Stimulated activated CD4-positive, alpha-beta T cell treated with anti-CD3 and anti-CD28 coated beads, Interleukin-12 subunit alpha, Interleukin-12 subunit beta, amount 100 ng/mL, for 48 hours (primary cell): ENCODE data around the gene ALPL.
"Not testable (repeated sequence)": the region's sequence is repeated elsewhere in the genome, so short reads cannot be mapped to it uniquely, and the experiment has no call there.

Source experiments
- DNase-seq, 3 donors: peaks; one replicate each; pipeline ENCODE4 v3.0.0-alpha.2; 2020; ENCODE audit warnings: low read depth in 2 of 3, low spot score in 1 of 3

ALPL gene

GRCh38 chr1:21507511-21508270, 1.5 kb upstream of the ALPL start:
- no peak for DNase-seq

GRCh38 chr1:21508580-21509350, 458 bp upstream of the ALPL start:
- DNase-seq = peak; percentile 23 to 69 (median 44)

- DNase-seq = no peak
Observed at GRCh38 chr1:21510113-21510493, 880 bp downstream of the ALPL start.

- DNase-seq = no peak
Observed at GRCh38 chr1:21510885-21511578, 1.8 kb downstream of the ALPL start.

- DNase-seq = no peak
Observed at GRCh38 chr1:21511579-21512522, 2.6 kb downstream of the ALPL start.

GRCh38 chr1:21514245-21514644, 5.0 kb downstream of the ALPL start:
- DNase-seq = no peak

GRCh38 chr1:21517161-21517589, 8.0 kb downstream of the ALPL start:
- DNase-seq = no peak

- DNase-seq = no peak
Observed at GRCh38 chr1:21517660-21518480, 8.6 kb downstream of the ALPL start.

GRCh38 chr1:21518774-21519455, 9.7 kb downstream of the ALPL start:
- no peak for DNase-seq

- not testable (repeated sequence) for DNase-seq
Observed at GRCh38 chr1:21519486-21520070, 10.4 kb downstream of the ALPL start.

- DNase-seq = no peak
Observed at GRCh38 chr1:21520899-21521716, 11.9 kb downstream of the ALPL start.

GRCh38 chr1:21521717-21522060, 12.5 kb downstream of the ALPL start:
- DNase-seq = no peak

GRCh38 chr1:21522525-21523038, 13.4 kb downstream of the ALPL start:
- DNase-seq = no peak

GRCh38 chr1:21523297-21523813, 14.1 kb downstream of the ALPL start:
- DNase-seq = no peak

- no peak for DNase-seq
Observed at GRCh38 chr1:21524220-21524619, 15.0 kb downstream of the ALPL start.

GRCh38 chr1:21524686-21525339, 15.6 kb downstream of the ALPL start:
- no peak for DNase-seq

GRCh38 chr1:21525340-21525717, 16.1 kb downstream of the ALPL start:
- no peak for DNase-seq
